IPS-15b (cell line): ENCODE data around the gene ACSL6.
A peak's percentile ranks its signal among the peaks of the same experiment; 100 is the strongest.

ENCODE experiments used
- H3K27me3 ChIP-seq: one replicate; pipeline ENCODE4 v1.6.1; 2013; ENCODE audit warnings: low read length; ENCODE audit not compliant: control insufficient read depth, insufficient read depth
- H3K36me3 ChIP-seq: one replicate; pipeline ENCODE4 v1.6.1; 2013; ENCODE audit warnings: low read length; ENCODE audit not compliant: control insufficient read depth, insufficient read depth
- H3K4me1 ChIP-seq: one replicate; pipeline ENCODE4 v1.6.1; 2013; ENCODE audit warnings: mild to moderate bottlenecking, low read length; ENCODE audit not compliant: control insufficient read depth, insufficient read depth
- H3K4me3 ChIP-seq: one replicate; pipeline ENCODE4 v1.5.1; 2013; ENCODE audit warnings: low read depth, low read length
- H3K9ac ChIP-seq: one replicate; pipeline ENCODE4 v1.6.1; 2013; ENCODE audit warnings: low read depth, mild to moderate bottlenecking, low read length
- H3K9me3 ChIP-seq: one replicate; pipeline ENCODE4 v1.6.1; 2013; ENCODE audit warnings: mild to moderate bottlenecking, low read length; ENCODE audit not compliant: control insufficient read depth, insufficient read depth

ACSL6 gene

GRCh38 chr5:132011622-132012343 lies at the start of gene ACSL6:
ACSL6 (minus strand) TSS chr5:132011658; CDS start chr5:132011553, 105 bp downstream.
- no peak within 1 kb of the TSS for H3K9ac ChIP-seq
- H3K9me3 ChIP-seq, result no peaks in the 10 kb centered on the region
- peak within 1 kb of the TSS; percentile 74 for H3K4me3 ChIP-seq
- no peaks in the 10 kb centered on the region for H3K36me3 ChIP-seq
- peaks cover 17% of the 10 kb centered on the region for H3K27me3 ChIP-seq
- H3K4me1 ChIP-seq, result peaks cover 8% of the 10 kb centered on the region

- no peaks in the 10 kb centered on the region for H3K4me1 ChIP-seq
- no peaks in the 10 kb centered on the region for H3K36me3 ChIP-seq
- no peaks in the 10 kb centered on the region for H3K27me3 ChIP-seq
- H3K9ac ChIP-seq, result no peak within 1 kb of the TSS
- H3K4me3 ChIP-seq, result no peak within 1 kb of the TSS
- no peaks in the 10 kb centered on the region for H3K9me3 ChIP-seq
These were observed 49.2 kb upstream of the ACSL6 start, which contains the start of gene IL3 for GRCh38 chr5:132060501-132061161. IL3 (plus strand) TSS chr5:132060655; CDS start chr5:132060707, 52 bp downstream.

DNA sequence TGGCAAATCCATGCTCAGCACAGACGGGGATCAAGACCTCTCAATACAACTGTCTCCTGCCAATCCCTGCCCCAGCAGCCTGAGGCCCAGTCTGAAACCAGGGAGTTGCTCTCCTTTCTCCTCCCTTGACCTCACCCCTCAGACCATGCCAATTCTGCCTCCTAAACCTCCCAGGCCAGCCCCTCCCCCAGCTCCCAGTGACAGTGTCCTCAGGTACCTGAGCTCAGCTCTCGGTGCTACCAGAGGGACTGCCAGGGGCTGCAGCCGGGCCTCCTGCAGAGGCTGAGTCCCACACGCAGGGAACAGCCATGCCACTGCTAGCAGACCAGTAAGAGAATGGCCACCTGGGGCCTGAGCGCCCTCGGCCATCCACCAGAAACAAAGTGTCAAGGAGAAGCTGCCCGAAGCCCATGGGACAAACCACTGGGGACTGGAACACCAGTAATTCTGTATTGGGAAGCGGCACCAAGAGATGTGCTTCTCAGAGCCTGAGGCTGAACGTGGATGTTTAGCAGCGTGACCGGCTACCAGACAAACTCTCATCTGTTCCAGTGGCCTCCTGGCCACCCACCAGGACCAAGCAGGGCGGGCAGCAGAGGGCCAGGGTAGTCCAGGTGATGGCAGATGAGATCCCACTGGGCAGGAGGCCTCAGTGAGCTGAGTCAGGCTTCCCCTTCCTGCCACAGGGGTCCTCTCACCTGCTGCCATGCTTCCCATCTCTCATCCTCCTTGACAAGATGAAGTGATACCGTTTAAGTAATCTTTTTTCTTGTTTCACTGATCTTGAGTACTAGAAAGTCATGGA lies 48.4 kb upstream of the ACSL6 start:
- H3K4me1 ChIP-seq, result no peaks in the 10 kb centered on the region
- H3K27me3 ChIP-seq, result no peaks in the 10 kb centered on the region
- no peaks in the 10 kb centered on the region for H3K36me3 ChIP-seq
- H3K9ac ChIP-seq, result no peak overlapping the region
- no peak overlapping the region for H3K4me3 ChIP-seq
- no peaks in the 10 kb centered on the region for H3K9me3 ChIP-seq

- Histone ChIP-seq H3K9me3 (no peaks in the 10 kb centered on the region), H3K36me3 (no peaks in the 10 kb centered on the region), H3K9ac (no peak overlapping the region), H3K27me3 (no peaks in the 10 kb centered on the region), H3K4me3 (no peak overlapping the region), H3K4me1 (no peaks in the 10 kb centered on the region)
These were observed 47.7 kb upstream of the ACSL6 start for GRCh38 chr5:132059043-132059695.

- no peaks in the 10 kb centered on the region for H3K9me3 ChIP-seq
- H3K9ac ChIP-seq, result no peak overlapping the region
- H3K27me3 ChIP-seq, result no peaks in the 10 kb centered on the region
- no peaks in the 10 kb centered on the region for H3K36me3 ChIP-seq
- no peak overlapping the region for H3K4me3 ChIP-seq
- no peaks in the 10 kb centered on the region for H3K4me1 ChIP-seq
These were observed 47.2 kb upstream of the ACSL6 start for GRCh38 chr5:132058646-132059042.

DNA sequence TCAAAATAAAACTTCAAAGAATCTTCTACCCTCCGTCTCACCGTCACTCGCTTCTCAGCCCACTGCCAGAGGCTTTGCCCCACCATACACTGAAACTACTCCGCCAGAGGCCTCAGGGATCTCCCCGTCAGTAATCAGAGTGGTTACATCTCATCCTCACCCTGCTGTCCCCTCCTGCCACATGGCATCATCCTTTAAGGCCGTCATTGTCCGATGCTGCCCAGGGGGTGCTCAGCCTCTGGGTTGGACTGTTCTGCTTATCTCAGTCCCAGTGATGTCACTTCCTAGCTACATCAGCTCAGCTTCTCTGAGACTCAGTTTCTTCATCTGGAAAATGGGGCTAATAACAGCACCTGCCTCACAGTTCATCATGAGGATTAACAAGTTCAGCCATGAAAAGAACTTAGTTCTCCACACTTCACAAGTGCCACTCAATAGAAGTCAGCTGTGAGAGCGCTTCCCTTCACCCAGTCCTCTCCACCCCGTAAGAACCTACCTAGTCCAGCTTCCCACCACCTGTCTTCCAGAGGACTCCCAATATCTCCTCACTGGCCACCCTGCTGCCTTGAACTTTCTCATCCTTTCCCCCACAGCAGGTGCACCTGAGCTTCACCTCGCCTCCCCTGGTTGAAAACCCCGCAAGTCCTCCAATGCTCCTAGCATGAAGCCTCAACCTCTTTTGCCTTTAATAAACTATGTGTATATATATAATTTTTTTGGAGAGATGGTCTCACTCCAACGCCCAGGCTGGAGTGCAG lies 46.2 kb upstream of the ACSL6 start:
- Histone ChIP-seq H3K36me3 (no peaks in the 10 kb centered on the region), H3K4me3 (no peak overlapping the region), H3K27me3 (no peaks in the 10 kb centered on the region), H3K4me1 (no peaks in the 10 kb centered on the region), H3K9me3 (no peaks in the 10 kb centered on the region), H3K9ac (no peak overlapping the region)

GRCh38 chr5:132056610-132057497 lies 45.4 kb upstream of the ACSL6 start:
- H3K9ac ChIP-seq, result no peak overlapping the region
- H3K4me1 ChIP-seq, result no peaks in the 10 kb centered on the region
- H3K27me3 ChIP-seq, result no peaks in the 10 kb centered on the region
- H3K9me3 ChIP-seq, result no peaks in the 10 kb centered on the region
- no peaks in the 10 kb centered on the region for H3K36me3 ChIP-seq
- H3K4me3 ChIP-seq, result no peak overlapping the region

DNA sequence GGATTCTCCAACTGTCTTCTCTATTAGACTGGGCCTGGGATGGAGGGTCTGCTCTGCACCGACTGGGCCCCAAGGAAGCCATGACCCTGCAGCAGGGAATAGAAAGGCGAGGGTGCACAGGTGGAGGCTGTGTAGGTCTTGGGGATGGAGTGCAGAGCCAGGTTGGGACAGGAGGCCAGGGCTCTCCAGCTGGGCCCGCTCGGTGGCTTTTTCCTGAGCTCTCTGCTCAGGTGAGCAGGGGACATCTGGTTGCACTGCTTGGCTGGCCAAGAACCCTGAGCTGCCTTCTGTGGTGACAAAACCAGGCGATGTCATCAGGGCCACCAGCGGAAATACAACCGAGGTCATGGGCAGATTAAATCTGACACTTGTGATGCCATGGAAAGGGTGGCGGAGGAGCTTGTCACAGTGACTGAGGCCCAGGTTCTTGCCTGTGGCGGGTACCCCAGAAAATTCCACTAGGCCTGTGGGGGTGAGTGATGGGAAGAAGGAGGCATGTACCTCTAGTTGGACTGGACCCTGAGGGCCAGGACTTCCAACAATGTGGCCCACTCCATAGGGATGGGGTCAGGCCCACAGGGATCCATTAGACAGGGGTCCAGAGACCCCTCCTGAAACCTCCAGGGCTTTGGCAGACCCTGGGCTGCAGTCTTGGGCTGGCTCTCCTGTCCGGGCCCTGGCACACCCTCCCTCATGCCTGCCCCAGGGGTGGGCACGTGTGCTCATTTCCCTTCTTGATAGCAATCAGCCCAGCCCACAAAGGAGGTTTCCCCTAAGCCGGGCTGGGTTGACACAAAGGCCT lies 44.6 kb upstream of the ACSL6 start:
- H3K9ac ChIP-seq, result no peak overlapping the region
- no peaks in the 10 kb centered on the region for H3K36me3 ChIP-seq
- H3K4me3 ChIP-seq, result no peak overlapping the region
- no peaks in the 10 kb centered on the region for H3K9me3 ChIP-seq
- H3K27me3 ChIP-seq, result no peaks in the 10 kb centered on the region
- no peaks in the 10 kb centered on the region for H3K4me1 ChIP-seq

GRCh38 chr5:132055441-132055807 lies 44.0 kb upstream of the ACSL6 start:
- Histone ChIP-seq H3K4me3 (no peak overlapping the region), H3K9me3 (no peaks in the 10 kb centered on the region)

More at GRCh38 chr5:132055441-132055807, 44.0 kb upstream of the ACSL6 start:
- Histone ChIP-seq H3K27me3 (no peaks in the 10 kb centered on the region), H3K36me3 (no peaks in the 10 kb centered on the region), H3K4me1 (no peaks in the 10 kb centered on the region), H3K9ac (no peak overlapping the region)
